Measurements from ENCODE around the gene AGT.

Gene AGT

DNA sequence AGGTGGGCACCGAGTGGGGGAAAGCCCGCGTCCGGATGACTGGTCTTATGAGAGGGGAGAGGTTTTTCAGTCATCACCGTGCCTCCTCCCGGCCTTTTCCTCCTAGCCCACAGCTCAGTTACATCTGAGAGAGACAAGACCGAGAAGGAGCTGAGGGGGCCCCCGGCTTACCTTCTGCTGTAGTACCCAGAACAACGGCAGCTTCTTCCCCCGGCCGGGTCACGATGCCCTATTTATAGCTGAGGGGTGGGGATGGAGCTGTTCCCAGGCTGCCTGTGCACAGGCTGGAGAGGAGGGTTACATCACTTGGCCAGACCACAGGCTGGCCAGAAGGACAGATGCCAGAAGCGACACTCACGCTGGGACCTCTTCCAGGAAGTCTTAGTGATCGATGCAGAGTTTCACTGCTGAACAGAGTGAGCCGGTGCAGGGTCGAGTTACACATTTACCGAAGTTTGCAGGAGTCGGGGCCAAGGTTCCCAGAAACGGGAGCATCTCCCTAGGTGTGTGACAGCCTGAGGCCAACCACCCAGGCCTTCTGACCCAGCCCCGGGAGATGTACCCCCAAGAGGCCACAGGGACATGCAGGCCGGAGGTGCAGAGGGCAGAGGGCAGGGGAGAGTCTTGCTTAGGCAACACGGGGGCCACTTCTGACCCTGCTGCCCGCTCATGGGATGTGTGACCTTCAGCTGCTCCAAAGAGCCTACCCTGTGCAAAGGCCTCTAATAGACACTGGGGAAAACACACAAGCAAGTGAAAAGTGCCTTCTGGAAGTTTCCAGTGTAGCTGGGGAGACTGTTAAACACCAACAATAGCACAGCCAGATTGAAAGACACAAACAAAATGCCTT, at the start of gene AGT:
Gene AGT (minus strand): TSS at position 208 of the 850 bp plus-strand sequence. CDS start 3,299 bp downstream, outside the sequence.
- TF ChIP-seq, protein P1, sequence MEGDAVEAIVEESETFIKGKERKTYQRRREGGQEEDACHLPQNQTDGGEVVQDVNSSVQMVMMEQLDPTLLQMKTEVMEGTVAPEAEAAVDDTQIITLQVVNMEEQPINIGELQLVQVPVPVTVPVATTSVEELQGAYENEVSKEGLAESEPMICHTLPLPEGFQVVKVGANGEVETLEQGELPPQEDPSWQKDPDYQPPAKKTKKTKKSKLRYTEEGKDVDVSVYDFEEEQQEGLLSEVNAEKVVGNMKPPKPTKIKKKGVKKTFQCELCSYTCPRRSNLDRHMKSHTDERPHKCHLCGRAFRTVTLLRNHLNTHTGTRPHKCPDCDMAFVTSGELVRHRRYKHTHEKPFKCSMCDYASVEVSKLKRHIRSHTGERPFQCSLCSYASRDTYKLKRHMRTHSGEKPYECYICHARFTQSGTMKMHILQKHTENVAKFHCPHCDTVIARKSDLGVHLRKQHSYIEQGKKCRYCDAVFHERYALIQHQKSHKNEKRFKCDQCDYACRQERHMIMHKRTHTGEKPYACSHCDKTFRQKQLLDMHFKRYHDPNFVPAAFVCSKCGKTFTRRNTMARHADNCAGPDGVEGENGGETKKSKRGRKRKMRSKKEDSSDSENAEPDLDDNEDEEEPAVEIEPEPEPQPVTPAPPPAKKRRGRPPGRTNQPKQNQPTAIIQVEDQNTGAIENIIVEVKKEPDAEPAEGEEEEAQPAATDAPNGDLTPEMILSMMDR (IDR thresholded peaks at IDR 0.05; ENCODE audit: low read depth, low read length), result no peak
- H3K4me3 ChIP-seq (replicated peaks in 1 of 2; ENCODE audit: low read depth in 2 of 2, low read length in 2 of 2), result no peak within 1 kb of the TSS
- DNase-seq (ENCODE audit: low read depth in 2 of 2), result peak; percentile 69 to 73

DNA sequence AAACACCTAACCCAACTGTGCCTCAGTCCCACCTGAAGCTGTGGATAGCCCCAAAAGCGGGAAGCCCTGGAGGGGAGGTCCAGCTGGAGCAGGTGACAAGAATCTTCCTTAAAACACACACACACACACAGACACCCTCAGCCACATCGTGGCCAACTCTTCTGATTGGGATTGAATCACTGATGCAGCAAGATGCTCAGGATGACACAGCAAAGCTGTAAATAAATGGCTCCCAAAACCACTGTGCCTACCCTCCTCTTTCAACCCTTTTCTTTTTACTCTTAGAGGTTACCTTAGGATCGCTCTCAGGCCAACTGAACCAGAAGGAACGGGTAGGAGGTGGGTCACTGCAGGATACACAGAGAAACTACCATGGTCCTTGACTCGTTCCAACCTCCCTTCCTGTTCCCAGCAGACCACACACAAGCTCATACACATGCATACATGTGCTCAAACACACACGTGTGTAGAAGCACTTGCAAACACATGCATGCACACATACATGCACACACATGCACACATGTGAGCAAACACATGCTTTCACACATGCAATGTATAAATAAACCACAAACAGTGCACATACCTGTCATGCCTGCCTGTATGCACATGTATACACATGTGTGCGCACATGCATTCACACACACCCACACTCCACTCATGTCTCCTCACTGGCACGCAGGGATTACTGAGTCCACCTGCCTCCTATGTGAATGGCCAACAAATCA, 47.7 kb upstream of the AGT start:
- TF ChIP-seq, protein P1 (IDR thresholded peaks at IDR 0.05; ENCODE audit: low read depth, low read length), result no peak
- H3K4me3 ChIP-seq (replicated peaks in 1 of 2; ENCODE audit: low read depth in 2 of 2, low read length in 2 of 2), result no peak overlapping the region
- no peak for DNase-seq (ENCODE audit: low read depth in 2 of 2)

DNA sequence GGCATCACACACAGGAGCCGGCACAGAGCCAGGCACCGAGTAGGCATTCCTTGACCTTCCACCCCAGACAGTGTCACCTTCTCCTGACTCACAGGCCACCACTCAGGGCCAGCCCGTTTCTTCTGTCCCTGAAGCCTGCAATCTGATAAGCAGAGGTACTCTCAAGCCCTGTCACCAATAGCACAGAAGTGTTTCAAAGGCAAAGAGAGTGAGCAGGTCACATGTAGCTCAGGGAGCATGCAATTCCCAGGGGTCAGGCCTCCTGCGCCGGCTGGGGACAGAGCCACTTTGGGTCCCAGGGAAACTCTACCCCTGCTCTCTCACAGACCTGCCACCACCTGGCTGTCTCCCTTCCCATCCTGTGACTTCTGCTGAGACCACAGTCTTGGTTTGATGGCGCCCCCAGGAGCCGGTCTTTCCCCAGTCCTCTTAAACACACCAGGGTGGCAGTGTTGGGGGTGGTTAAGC, 46.5 kb upstream of the AGT start:
- H3K4me3 ChIP-seq (replicated peaks in 1 of 2; ENCODE audit: low read depth in 2 of 2, low read length in 2 of 2), result no peak overlapping the region
- TF ChIP-seq, protein P1 (IDR thresholded peaks at IDR 0.05; ENCODE audit: low read depth, low read length), result no peak
- DNase-seq (ENCODE audit: low read depth in 2 of 2), result no peak

DNA sequence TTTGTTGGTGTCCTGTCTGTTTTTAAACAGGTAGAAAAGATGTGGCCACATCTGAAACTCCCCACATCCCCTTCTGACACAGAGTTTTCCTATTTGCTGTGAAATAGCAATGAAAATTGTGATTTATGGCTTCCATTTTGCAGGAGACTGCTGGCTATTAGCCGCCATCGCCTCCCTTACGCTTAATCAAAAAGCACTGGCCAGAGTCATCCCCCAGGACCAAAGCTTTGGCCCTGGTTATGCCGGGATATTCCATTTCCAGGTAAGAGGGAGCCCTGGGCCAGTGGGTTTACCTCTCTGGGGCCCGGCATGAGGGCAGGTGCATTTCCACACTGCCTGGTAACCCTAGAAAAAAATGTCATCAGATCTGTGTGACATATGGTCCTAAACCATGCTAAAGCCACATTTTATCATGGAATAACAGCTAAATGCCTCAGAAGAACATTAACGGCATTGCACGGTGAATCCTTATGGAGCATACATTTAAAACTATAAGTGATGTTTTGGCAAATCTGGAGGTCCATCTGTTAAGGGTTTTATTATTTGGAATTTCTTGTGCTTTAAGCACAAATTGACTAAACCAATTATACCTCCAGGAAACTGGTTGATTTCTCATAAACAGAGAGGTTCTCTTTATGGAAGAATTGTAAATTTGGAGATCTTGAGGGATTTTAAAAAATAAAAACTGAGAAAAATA, 45.6 kb upstream of the AGT start:
- no peak for DNase-seq (ENCODE audit: low read depth in 2 of 2)
- TF ChIP-seq, protein P1 (IDR thresholded peaks at IDR 0.05; ENCODE audit: low read depth, low read length), result no peak
- no peak overlapping the region for H3K4me3 ChIP-seq (replicated peaks in 1 of 2; ENCODE audit: low read depth in 2 of 2, low read length in 2 of 2)

DNA sequence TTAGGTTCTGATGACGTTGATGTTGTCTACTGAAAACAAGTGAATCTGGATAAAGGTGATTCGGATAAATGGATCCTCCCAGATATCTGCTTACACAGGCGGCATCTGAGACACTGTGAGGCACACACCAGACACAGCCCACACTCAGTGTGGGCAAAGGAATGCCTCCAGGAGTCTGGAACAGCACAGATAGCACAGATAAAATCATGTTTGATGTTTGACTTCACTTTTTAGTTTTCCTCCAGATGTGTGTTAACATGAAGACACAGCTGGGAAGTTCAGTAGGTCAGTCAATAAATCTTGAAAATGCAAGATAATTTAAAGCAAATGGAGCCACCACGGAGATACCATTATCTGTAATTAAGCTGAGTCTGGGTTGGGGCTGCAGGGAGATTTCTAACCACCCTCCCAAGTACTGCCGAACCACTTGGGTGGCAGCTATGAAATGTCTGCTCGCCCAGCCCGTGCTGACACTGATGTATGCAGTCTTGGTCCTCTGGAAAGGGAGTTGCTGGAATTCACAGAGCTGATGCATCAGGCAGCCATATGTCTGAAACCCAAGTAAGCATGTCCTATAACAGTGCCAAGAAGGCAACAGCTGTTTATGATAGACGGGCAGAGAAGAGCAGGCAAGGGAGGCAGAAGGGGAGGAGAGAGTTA, 44.9 kb upstream of the AGT start:
- H3K4me3 ChIP-seq (replicated peaks in 1 of 2; ENCODE audit: low read depth in 2 of 2, low read length in 2 of 2), result no peak overlapping the region
- TF ChIP-seq, protein P1 (IDR thresholded peaks at IDR 0.05; ENCODE audit: low read depth, low read length), result no peak
- no peak for DNase-seq (ENCODE audit: low read depth in 2 of 2)
